ENCODE results near the gene SOAT2.

Gene SOAT2

GRCh38 chr12:53070877-53071492 is 32.3 kb upstream of the SOAT2 start:
- DNase-seq (ENCODE audit: low read depth), result no peak
- TF ChIP-seq CTCF (IDR thresholded peaks at IDR 0.05; ENCODE audit: low read depth, low read length, missing control alignments), result no peak
- no peak overlapping the region for H3K4me3 ChIP-seq (ENCODE audit: low read depth, low read length)

GRCh38 chr12:53071591-53072551 is 31.4 kb upstream of the SOAT2 start:
- TF ChIP-seq CTCF (IDR thresholded peaks at IDR 0.05; ENCODE audit: low read depth, low read length, missing control alignments), result no peak
- DNase-seq (ENCODE audit: low read depth), result no peak

GRCh38 chr12:53073881-53074280 is 29.4 kb upstream of the SOAT2 start:
- H3K4me3 ChIP-seq (ENCODE audit: low read depth, low read length), result no peak overlapping the region
- no peak for TF ChIP-seq CTCF (IDR thresholded peaks at IDR 0.05; ENCODE audit: low read depth, low read length, missing control alignments)
- no peak for DNase-seq (ENCODE audit: low read depth)

More at GRCh38 chr12:53071591-53072551, 31.4 kb upstream of the SOAT2 start:
- H3K4me3 ChIP-seq (ENCODE audit: low read depth, low read length), result no peak overlapping the region

GRCh38 chr12:53074283-53074998 is 28.8 kb upstream of the SOAT2 start:
- no peak for DNase-seq (ENCODE audit: low read depth)
- no peak overlapping the region for H3K4me3 ChIP-seq (ENCODE audit: low read depth, low read length)
- TF ChIP-seq CTCF (IDR thresholded peaks at IDR 0.05; ENCODE audit: low read depth, low read length, missing control alignments), result no peak

GRCh38 chr12:53074999-53075370 is 28.3 kb upstream of the SOAT2 start:
- no peak for DNase-seq (ENCODE audit: low read depth)
- no peak overlapping the region for H3K4me3 ChIP-seq (ENCODE audit: low read depth, low read length)
- TF ChIP-seq CTCF (IDR thresholded peaks at IDR 0.05; ENCODE audit: low read depth, low read length, missing control alignments), result no peak

GRCh38 chr12:53076461-53076860 is 26.8 kb upstream of the SOAT2 start:
- no peak overlapping the region for H3K4me3 ChIP-seq (ENCODE audit: low read depth, low read length)
- DNase-seq (ENCODE audit: low read depth), result no peak
- TF ChIP-seq CTCF (IDR thresholded peaks at IDR 0.05; ENCODE audit: low read depth, low read length, missing control alignments), result no peak

Data from GM12864 (cell line).